ENCODE data around the gene NYAP2.

Gene NYAP2

GRCh38 chr2:225462417-225462816, 62.9 kb downstream of the NYAP2 start:
- Histone ChIP-seq H3K27ac (no peak overlapping the region), H3K4me3 (ENCODE audit: low read depth, low read length) (no peak overlapping the region), H3K27me3 (ENCODE audit: insufficient read depth, low read depth, severe bottlenecking) (no peaks in the 10 kb centered on the region), H3K36me3 (no peaks in the 10 kb centered on the region), H3K9me3 (ENCODE audit: severe bottlenecking) (no peaks in the 10 kb centered on the region)
- DNase-seq = no peak
- TF ChIP-seq CTCF (IDR thresholded peaks at IDR 0.05; ENCODE audit: low read depth, low read length) = no peak

- DNase-seq = no peak
- H3K4me3 ChIP-seq (ENCODE audit: low read depth, low read length) = no peak overlapping the region
- H3K9me3 ChIP-seq (ENCODE audit: severe bottlenecking) = no peaks in the 10 kb centered on the region
- no peaks in the 10 kb centered on the region for H3K36me3 ChIP-seq
- H3K27me3 ChIP-seq (ENCODE audit: insufficient read depth, low read depth, severe bottlenecking) = no peaks in the 10 kb centered on the region
- no peak overlapping the region for H3K27ac ChIP-seq
- TF ChIP-seq CTCF (IDR thresholded peaks at IDR 0.05; ENCODE audit: low read depth, low read length) = no peak
Observed at GRCh38 chr2:225462945-225463344, 63.4 kb downstream of the NYAP2 start.

GRCh38 chr2:225463449-225463848, 63.9 kb downstream of the NYAP2 start:
- Histone ChIP-seq H3K4me3 (ENCODE audit: low read depth, low read length) (no peak overlapping the region), H3K27me3 (ENCODE audit: insufficient read depth, low read depth, severe bottlenecking) (no peaks in the 10 kb centered on the region), H3K27ac (no peak overlapping the region), H3K9me3 (ENCODE audit: severe bottlenecking) (no peaks in the 10 kb centered on the region), H3K36me3 (no peaks in the 10 kb centered on the region)
- no peak for DNase-seq
- TF ChIP-seq CTCF (IDR thresholded peaks at IDR 0.05; ENCODE audit: low read depth, low read length) = no peak

- H3K27ac ChIP-seq = no peak overlapping the region
- H3K9me3 ChIP-seq (ENCODE audit: severe bottlenecking) = no peaks in the 10 kb centered on the region
- DNase-seq = no peak
- H3K36me3 ChIP-seq = no peaks in the 10 kb centered on the region
- no peak for TF ChIP-seq CTCF (IDR thresholded peaks at IDR 0.05; ENCODE audit: low read depth, low read length)
- H3K27me3 ChIP-seq (ENCODE audit: insufficient read depth, low read depth, severe bottlenecking) = no peaks in the 10 kb centered on the region
- H3K4me3 ChIP-seq (ENCODE audit: low read depth, low read length) = no peak overlapping the region
Observed at GRCh38 chr2:225464346-225465025, 65.0 kb downstream of the NYAP2 start.

- no peak overlapping the region for H3K27ac ChIP-seq
- no peaks in the 10 kb centered on the region for H3K36me3 ChIP-seq
- H3K27me3 ChIP-seq (ENCODE audit: insufficient read depth, low read depth, severe bottlenecking) = no peaks in the 10 kb centered on the region
- no peak for TF ChIP-seq CTCF (IDR thresholded peaks at IDR 0.05; ENCODE audit: low read depth, low read length)
- no peaks in the 10 kb centered on the region for H3K9me3 ChIP-seq (ENCODE audit: severe bottlenecking)
- H3K4me3 ChIP-seq (ENCODE audit: low read depth, low read length) = no peak overlapping the region
- no peak for DNase-seq
Observed at GRCh38 chr2:225465827-225466226, 66.3 kb downstream of the NYAP2 start.
